ENCODE measurements around the gene EXOC2.

The EXOC2 gene

GRCh38 chr6:683742-684440 is 9.0 kb downstream of the EXOC2 start:
- peak overlapping the region; percentile 10 for H3K4me3 ChIP-seq (ENCODE audit: low read depth, low read length)
- DNase-seq (ENCODE audit: low read depth), result peak; percentile 59
- in situ Hi-C loops (cut with HindIII; ENCODE audit: low sequenced_read_pairs), result no loop called here
- TF ChIP-seq CTCF (IDR thresholded peaks at IDR 0.05; ENCODE audit: low read depth, low read length, missing control alignments), result no peak

GRCh38 chr6:680666-681340 is 12.1 kb downstream of the EXOC2 start:
- H3K4me3 ChIP-seq (ENCODE audit: low read depth, low read length), result no peak overlapping the region
- no peak for TF ChIP-seq CTCF (IDR thresholded peaks at IDR 0.05; ENCODE audit: low read depth, low read length, missing control alignments)
- no peak for DNase-seq (ENCODE audit: low read depth)
- in situ Hi-C loops (cut with HindIII; ENCODE audit: low sequenced_read_pairs), result no loop called here

GRCh38 chr6:680251-680650 is 12.7 kb downstream of the EXOC2 start:
- TF ChIP-seq CTCF (IDR thresholded peaks at IDR 0.05; ENCODE audit: low read depth, low read length, missing control alignments), result no peak
- no peak for DNase-seq (ENCODE audit: low read depth)
- in situ Hi-C loops (cut with HindIII; ENCODE audit: low sequenced_read_pairs), result no loop called here
- no peak overlapping the region for H3K4me3 ChIP-seq (ENCODE audit: low read depth, low read length)

GRCh38 chr6:679282-679681 is 13.7 kb downstream of the EXOC2 start:
- in situ Hi-C loops (cut with HindIII; ENCODE audit: low sequenced_read_pairs), result no loop called here
- TF ChIP-seq CTCF (IDR thresholded peaks at IDR 0.05; ENCODE audit: low read depth, low read length, missing control alignments), result no peak
- DNase-seq (ENCODE audit: low read depth), result no peak
- no peak overlapping the region for H3K4me3 ChIP-seq (ENCODE audit: low read depth, low read length)

DNA sequence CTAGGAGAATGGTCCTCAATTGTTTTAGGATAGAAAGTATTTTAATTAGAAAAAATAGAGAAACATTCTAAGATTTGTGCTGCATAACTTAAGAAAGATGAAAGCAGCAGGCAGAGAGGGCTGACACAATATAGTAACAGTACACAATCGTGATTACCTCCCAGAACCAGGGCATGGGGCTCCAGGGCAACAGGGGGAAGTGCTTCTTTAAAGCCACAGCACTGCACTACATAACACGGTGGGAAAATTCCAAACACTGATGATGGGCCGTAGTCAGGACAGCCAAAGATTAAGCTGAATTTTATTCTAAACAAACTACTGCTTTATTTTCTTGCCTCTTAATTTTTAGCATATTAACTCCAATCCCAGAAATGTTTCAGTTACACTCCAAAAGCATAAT is 14.4 kb downstream of the EXOC2 start:
- no peak overlapping the region for H3K4me3 ChIP-seq (ENCODE audit: low read depth, low read length)
- TF ChIP-seq CTCF (IDR thresholded peaks at IDR 0.05; ENCODE audit: low read depth, low read length, missing control alignments), result no peak
- no peak for DNase-seq (ENCODE audit: low read depth)
- in situ Hi-C loops (cut with HindIII; ENCODE audit: low sequenced_read_pairs), result no loop called here

DNA sequence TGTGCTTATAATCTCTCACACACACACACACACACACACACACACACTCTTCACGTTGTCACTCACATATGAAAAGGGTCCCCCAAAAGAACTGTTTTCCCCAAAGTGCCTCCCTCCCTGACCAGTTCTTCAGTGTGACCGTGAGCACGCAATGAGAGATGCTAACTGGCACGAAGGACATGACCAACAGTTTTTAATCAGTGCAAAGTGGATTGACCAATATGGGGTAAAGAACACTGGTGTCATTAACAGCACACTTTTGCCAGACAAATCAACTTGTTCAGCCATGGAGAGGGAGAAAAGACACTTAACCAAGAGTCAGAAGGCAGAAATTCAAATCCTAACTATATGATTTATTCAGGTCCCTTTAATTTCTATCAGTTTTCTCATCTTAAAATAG is 15.0 kb downstream of the EXOC2 start:
- DNase-seq (ENCODE audit: low read depth), result no peak
- H3K4me3 ChIP-seq (ENCODE audit: low read depth, low read length), result no peak overlapping the region
- in situ Hi-C loops (cut with HindIII; ENCODE audit: low sequenced_read_pairs), result no loop called here
- TF ChIP-seq CTCF (IDR thresholded peaks at IDR 0.05; ENCODE audit: low read depth, low read length, missing control alignments), result no peak
